ENCODE measurements around the gene ADGRB2. TPM values are rescaled to one million over a fixed set of nuclear protein-coding genes. Genes with fewer than 3 reads are reported as not detected.

ADGRB2 gene
- total RNA-seq, 1 experiment from 2014 or later = 10.9 TPM

GRCh38 chr1:31690921-31691320, 73.2 kb downstream of the ADGRB2 start:
- H3K9me3 Mint-ChIP-seq = no peaks in the 10 kb centered on the region
- WGBS (ENCODE audit: extremely low coverage, insufficient read length, low lambda C conversion rate) = no CpG with 5 or more reads among the region's 10 CpGs
- Histone ChIP-seq H3K27me3 (ENCODE audit: insufficient read depth, low read length) (no peaks in the 10 kb centered on the region), H3K56ac (ENCODE audit: insufficient read length, low read depth, low read length) (no peak overlapping the region), H3K4me2 (ENCODE audit: insufficient read depth, insufficient read length, low read length) (no peak overlapping the region), H3K4ac (ENCODE audit: low read depth, low read length) (no peak overlapping the region), H3K79me1 (ENCODE audit: insufficient read depth, low read depth, low read length, poor library complexity, severe bottlenecking) (no peaks in the 10 kb centered on the region), H2AFZ (ENCODE audit: low read length) (no peak overlapping the region), H2BK120ac (ENCODE audit: low read depth, low read length, poor library complexity, severe bottlenecking) (no peak overlapping the region), H2AK5ac (ENCODE audit: insufficient read length, low read length) (no peak overlapping the region), H3K79me2 (ENCODE audit: insufficient read depth, low read length) (no peaks in the 10 kb centered on the region), H3K9me3 (ENCODE audit: control insufficient read depth, low read depth, low read length) (no peaks in the 10 kb centered on the region), H2BK5ac (ENCODE audit: insufficient read length, low read length) (no peak overlapping the region), H4K91ac (ENCODE audit: insufficient read length, low read depth, low read length) (no peak overlapping the region), H3K4me1 (ENCODE audit: insufficient read depth, low read length) (no peaks in the 10 kb centered on the region), H3T11ph (ENCODE audit: low read length) (no peak overlapping the region), H2BK20ac (ENCODE audit: low read depth, low read length, poor library complexity, severe bottlenecking) (no peak overlapping the region), H2BK15ac (ENCODE audit: low read depth, low read length) (no peak overlapping the region), H3K23ac (ENCODE audit: insufficient read length, low read depth, low read length) (no peak overlapping the region), H3K9ac (ENCODE audit: extremely low read depth, insufficient read length, low read length) (no peak overlapping the region), H2BK12ac (ENCODE audit: insufficient read length, low read depth, low read length) (no peak overlapping the region), H4K8ac (replicated peaks; ENCODE audit: insufficient read length, low read depth, low read length) (no peak overlapping the region), H3K14ac (ENCODE audit: insufficient read depth, low read length) (no peak overlapping the region), H3K18ac (ENCODE audit: insufficient read length, low read depth, low read length) (no peak overlapping the region), H3K23me2 (ENCODE audit: insufficient read length, low read depth, low read length, poor library complexity, severe bottlenecking) (no peaks in the 10 kb centered on the region), H4K20me1 (ENCODE audit: control insufficient read depth, insufficient read depth, insufficient read length) (no peaks in the 10 kb centered on the region), H3K27ac (ENCODE audit: insufficient read length, low read depth, low read length) (no peak overlapping the region), H4K5ac (ENCODE audit: insufficient read length, low read depth, low read length) (no peak overlapping the region)
- H3K27me3 Mint-ChIP-seq (ENCODE audit: low read depth) = no peaks in the 10 kb centered on the region
- no peaks in the 10 kb centered on the region for H3K36me3 Mint-ChIP-seq (ENCODE audit: insufficient read depth in 1 of 3, low read depth in 3 of 3)
- 0 out of 7 replicates have a peak overlapping the region, but pooled peaks of 1 of the 3 experiments have one; percentile 74 for H3K27ac Mint-ChIP-seq
- DNase-seq = no peak
- H3K4me1 Mint-ChIP-seq = peaks cover 8 to 16% of the 10 kb centered on the region in 2 experiments
- no peak for TF ChIP-seq CTCF (conservative IDR thresholded peaks at IDR 0.05)
- H3K4me3 Mint-ChIP-seq = no peak overlapping the region
